NCI-H1417 (cell line): ENCODE data around the gene COX14.
"Not testable (repeated sequence)": the region's sequence is repeated elsewhere in the genome, so short reads cannot be mapped to it uniquely, and the experiment has no call there.

ENCODE experiments used
- DNase-seq, 3 experiments: peaks; one replicate each; lab custom pipeline; 2025; lab: John Stamatoyannopoulos, UW

COX14 gene

DNA sequence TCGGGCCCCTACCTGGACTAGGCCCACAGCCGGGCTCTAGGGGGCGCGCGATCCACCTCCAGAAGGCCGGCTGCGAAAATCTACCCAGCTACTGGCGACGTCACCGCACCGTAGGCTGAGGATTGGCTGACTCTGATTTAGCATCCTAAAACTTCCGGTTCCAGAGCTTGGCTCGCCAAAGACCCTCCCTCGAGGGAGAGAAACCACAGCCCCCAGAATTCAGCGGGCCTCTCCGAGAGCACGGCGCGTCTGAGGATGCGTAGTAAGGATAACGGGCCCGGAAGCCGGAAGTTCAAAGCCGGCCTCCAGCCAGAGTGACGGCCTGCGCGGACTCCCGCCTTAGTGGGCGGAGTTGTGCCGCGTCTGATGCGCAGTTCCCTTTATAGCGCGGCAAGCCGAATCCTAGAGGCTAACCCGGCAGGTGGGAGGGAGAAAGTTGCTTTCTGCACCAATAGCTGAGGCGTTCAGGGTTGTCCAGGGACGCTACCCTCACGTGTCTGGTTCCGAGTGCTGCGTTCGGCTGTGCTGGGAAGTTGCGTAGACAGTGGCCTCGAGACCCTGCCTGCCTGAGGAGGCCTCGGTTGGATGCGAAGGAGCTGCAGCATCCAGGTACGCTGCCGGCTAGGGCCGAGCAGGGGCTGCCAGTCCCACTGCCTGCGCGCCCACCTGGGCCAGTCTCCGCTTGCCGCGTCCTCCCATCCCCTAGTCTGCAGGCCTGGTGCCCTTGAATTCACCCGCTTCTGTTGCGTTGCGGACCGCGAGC is at the start of gene COX14:
Gene COX14 (plus strand): TSS at position 544 of the 763 bp plus-strand sequence. CDS start 7,808 bp downstream, outside the sequence.
- DNase-seq = peak; percentile 100

GRCh38 chr12:50062728-50063460 is 49.1 kb upstream of the COX14 start:
- peak in 1 of 3 experiments; percentile 24 for DNase-seq

GRCh38 chr12:50065726-50066310 is 46.2 kb upstream of the COX14 start:
- no peak for DNase-seq

GRCh38 chr12:50066402-50066801 is 45.6 kb upstream of the COX14 start:
- no peak for DNase-seq

GRCh38 chr12:50069069-50069468 is 43.0 kb upstream of the COX14 start:
- DNase-seq = no peak

DNA sequence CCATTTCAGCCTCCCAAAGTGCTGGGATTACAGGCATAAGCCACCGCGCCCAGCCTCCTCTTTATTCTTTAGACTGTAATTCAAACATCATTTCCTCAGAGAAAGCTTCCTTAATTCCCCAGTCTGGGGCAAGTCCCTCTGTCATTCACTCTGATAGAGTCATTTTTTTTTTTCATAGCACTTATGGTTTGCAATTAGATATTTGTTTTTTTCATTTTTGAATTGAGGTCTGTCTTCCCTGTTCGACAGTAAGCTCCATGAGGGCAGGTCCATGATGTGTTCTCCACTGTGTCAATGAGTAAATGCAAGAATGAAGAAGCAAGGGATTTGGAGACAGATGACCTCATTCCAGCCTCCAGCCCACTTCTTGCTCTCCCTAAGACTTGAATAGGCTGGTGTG is 42.5 kb upstream of the COX14 start:
- DNase-seq = no peak

- peak; percentile 69 to 88 (median 84) for DNase-seq
Observed at GRCh38 chr12:50070314-50071060, 41.5 kb upstream of the COX14 start.

DNA sequence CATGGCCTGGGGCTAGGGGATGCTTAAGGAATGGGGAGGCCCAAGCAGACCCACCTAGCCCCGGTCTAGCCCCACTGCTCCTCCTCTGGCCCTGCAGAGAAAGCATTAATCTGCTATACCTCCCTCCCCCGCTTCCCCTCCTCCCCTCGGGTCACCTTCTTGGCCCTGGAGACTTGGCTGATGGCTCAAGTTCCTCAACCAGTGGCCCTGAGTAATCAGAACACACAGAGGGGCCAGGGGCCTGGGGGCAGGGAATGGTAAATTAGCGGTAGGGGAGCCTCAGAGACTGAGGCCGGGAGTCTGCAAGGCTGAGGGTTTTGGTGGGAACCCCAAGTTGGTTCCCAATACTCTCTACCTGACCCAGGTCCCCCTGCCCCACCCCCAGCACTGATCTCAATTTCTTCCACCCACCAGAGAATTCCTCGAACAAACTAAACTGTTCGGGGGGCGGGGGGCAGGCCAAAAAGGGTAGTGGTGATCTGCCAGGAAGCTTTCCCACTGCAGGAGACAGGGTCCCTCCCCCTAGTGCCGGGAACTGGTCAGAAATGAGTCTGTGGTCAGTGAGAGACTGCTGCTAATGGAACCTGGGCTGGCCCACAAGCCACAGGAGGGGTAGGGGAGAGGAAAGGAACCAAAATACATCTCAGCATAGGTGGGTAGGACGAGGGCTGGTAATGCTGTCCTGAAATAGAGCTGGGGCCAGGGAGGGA is 39.7 kb upstream of the COX14 start:
- DNase-seq = no peak

GRCh38 chr12:50073206-50073605 is 38.8 kb upstream of the COX14 start:
- DNase-seq = no peak

DNA sequence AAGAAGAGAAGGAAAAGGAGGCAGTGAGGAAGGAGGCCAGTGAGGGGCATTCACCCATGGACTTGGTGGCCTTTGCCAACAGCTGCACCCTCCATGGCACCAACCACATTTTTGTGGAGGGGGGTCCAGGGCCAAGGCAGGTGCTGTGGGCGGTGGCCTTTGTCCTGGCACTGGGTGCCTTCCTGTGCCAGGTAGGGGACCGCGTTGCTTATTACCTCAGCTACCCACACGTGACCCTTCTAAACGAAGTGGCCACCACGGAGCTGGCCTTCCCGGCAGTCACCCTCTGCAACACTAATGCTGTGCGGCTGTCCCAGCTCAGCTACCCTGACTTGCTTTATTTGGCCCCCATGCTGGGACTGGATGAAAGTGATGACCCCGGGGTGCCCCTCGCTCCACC is 38.3 kb upstream of the COX14 start:
- DNase-seq = no peak

GRCh38 chr12:50074936-50075807 is 36.9 kb upstream of the COX14 start:
- peak; percentile 66 to 88 (median 71) for DNase-seq

DNA sequence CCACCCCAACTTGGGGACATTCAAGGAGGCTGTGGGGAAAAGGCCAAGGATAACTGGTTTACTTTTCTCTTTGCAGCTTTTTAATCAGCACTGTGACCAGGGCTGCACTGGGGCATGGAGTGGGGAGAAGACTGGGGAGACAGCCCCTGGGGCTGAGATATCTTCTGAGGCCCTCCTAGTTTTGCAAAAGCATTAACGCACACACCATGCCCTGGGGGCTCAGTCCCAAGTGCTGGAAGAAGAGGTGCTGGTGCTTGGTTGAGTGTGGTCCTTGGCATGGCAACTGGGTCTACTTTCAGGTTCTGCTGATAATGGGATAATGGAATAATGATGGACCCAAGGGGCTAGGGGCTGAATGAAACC is 36.2 kb upstream of the COX14 start:
- DNase-seq = no peak

- no peak for DNase-seq
Observed at GRCh38 chr12:50077099-50077498, 34.9 kb upstream of the COX14 start.

- no peak for DNase-seq
Observed at GRCh38 chr12:50078281-50078680, 33.8 kb upstream of the COX14 start.

DNA sequence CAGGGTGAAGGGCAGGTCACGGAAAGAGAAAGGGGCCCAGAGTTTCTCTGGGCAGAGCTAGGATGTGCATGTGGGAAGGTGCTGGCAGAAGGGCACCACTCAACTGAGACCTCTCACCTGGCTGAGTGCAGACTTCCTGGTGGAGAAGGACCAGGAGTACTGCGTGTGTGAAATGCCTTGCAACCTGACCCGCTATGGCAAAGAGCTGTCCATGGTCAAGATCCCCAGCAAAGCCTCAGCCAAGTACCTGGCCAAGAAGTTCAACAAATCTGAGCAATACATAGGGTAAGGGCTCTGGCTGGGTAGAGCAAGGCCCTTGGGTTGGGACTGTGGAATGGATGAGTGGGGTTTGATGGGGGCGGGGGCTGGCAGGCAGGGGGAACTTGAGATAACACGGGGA is 32.3 kb upstream of the COX14 start:
- no peak for DNase-seq

DNA sequence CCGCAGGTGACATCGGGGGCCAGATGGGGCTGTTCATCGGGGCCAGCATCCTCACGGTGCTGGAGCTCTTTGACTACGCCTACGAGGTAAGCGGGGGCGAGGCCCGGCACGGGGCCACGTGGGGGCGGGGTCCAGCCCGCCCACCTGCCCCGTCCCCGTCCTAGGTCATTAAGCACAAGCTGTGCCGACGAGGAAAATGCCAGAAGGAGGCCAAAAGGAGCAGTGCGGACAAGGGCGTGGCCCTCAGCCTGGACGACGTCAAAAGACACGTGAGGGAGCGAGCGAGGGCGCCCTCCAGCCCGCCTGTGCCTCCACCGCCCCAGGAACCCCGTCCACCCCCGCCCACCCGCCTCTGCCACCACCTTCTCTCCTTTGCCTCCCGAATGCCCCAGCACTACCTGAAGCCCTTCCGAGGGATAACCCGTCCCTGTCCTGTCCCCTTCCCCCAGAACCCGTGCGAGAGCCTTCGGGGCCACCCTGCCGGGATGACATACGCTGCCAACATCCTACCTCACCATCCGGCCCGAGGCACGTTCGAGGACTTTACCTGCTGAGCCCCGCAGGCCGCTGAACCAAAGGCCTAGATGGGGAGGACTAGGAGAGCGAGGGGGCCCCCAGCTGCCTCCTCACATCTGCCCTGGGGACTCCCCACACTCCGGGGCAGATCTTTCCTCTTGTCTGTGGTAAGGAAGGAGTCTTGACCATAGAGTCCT is 30.8 kb upstream of the COX14 start:
- DNase-seq = no peak

GRCh38 chr12:50082644-50083043 is 29.4 kb upstream of the COX14 start:
- no peak for DNase-seq

- DNase-seq = no peak
Observed at GRCh38 chr12:50083301-50083700, 28.7 kb upstream of the COX14 start.

GRCh38 chr12:50084409-50084774 is 27.6 kb upstream of the COX14 start:
- DNase-seq = not testable (repeated sequence)
